Mesenchymal stem cell (in vitro differentiated cells and primary cell): Measurements from ENCODE around the gene CD79A.

Source experiments
- DNase-seq: peaks from one replicate; pipeline ENCODE4 v3.0.0-alpha.2; 2013
- H2AFZ ChIP-seq: one replicate; pipeline ENCODE4 v1.6.1; 2013; ENCODE audit warnings: low read depth, mild to moderate bottlenecking, control low read depth, inconsistent platforms, low read length, moderate library complexity
- H2AK5ac ChIP-seq: 2 replicates; pipeline ENCODE4 v1.6.1; 2013; ENCODE audit warnings: low read length, moderate library complexity, mild to moderate bottlenecking, inconsistent platforms; ENCODE audit not compliant: severe bottlenecking
- H2BK120ac ChIP-seq: one replicate; pipeline ENCODE4 v1.6.1; 2013; ENCODE audit warnings: low read depth, mild to moderate bottlenecking, inconsistent platforms, low read length, moderate library complexity
- H2BK12ac ChIP-seq, 2 experiments: one replicate each; pipeline ENCODE4 v1.6.1; 2013; ENCODE audit warnings: inconsistent platforms in 2 of 2, low read length in 2 of 2, mild to moderate bottlenecking in 2 of 2, moderate library complexity in 2 of 2, control low read depth in 1 of 2
- H2BK15ac ChIP-seq: one replicate; pipeline ENCODE4 v1.6.1; 2013; ENCODE audit warnings: mild to moderate bottlenecking, low read depth, inconsistent platforms; ENCODE audit not compliant: poor library complexity, severe bottlenecking
- H2BK5ac ChIP-seq: 2 replicates; pipeline ENCODE4 v1.6.1; 2013; ENCODE audit warnings: low read depth, mild to moderate bottlenecking, low read length, control low read depth, inconsistent platforms; ENCODE audit not compliant: poor library complexity, severe bottlenecking
- H3K14ac ChIP-seq, 2 experiments: one replicate each; pipeline ENCODE4 v1.6.1; 2013; ENCODE audit warnings: inconsistent platforms in 2 of 2, low read length in 2 of 2, control low read depth in 1 of 2, mild to moderate bottlenecking in 1 of 2, moderate library complexity in 1 of 2
- H3K18ac ChIP-seq, 2 experiments: one replicate each; pipeline ENCODE4 v1.6.1; 2013; ENCODE audit warnings: inconsistent platforms in 2 of 2, low read length in 2 of 2, control low read depth in 1 of 2, low read depth in 1 of 2, mild to moderate bottlenecking in 1 of 2
- H3K23ac ChIP-seq, 2 experiments: one replicate each; pipeline ENCODE4 v1.6.1; 2013; ENCODE audit warnings: inconsistent platforms in 2 of 2, low read length in 2 of 2, mild to moderate bottlenecking in 2 of 2, moderate library complexity in 2 of 2, control low read depth in 1 of 2
- H3K27ac ChIP-seq: 2 replicates; pipeline ENCODE4 v1.5.1; 2013; ENCODE audit warnings: mild to moderate bottlenecking, moderate library complexity, low read length, control low read depth, inconsistent platforms; ENCODE audit not compliant: poor library complexity, severe bottlenecking
- H3K27me3 ChIP-seq, 2 experiments: 2 replicates each; pipeline versions ENCODE4 v1.6.1 to v1.7.0; 2013; ENCODE audit warnings: low read length in 2 of 2, mild to moderate bottlenecking in 2 of 2, moderate library complexity in 2 of 2, control low read depth in 1 of 2, inconsistent platforms in 1 of 2; ENCODE audit not compliant: control insufficient read depth in 1 of 2, insufficient read depth in 1 of 2
- H3K36me3 ChIP-seq, 2 experiments: 2 replicates each; pipeline versions ENCODE4 v1.6.1 to v1.7.0; 2013; ENCODE audit warnings: low read length in 2 of 2, control low read depth in 1 of 2, inconsistent platforms in 1 of 2, low read depth in 1 of 2, mild to moderate bottlenecking in 1 of 2; ENCODE audit not compliant: insufficient read depth in 2 of 2, control insufficient read depth in 1 of 2
- H3K4ac ChIP-seq, 2 experiments: one replicate each; pipeline ENCODE4 v1.6.1; 2013; ENCODE audit warnings: inconsistent platforms in 2 of 2, low read length in 2 of 2, mild to moderate bottlenecking in 2 of 2, moderate library complexity in 2 of 2, control low read depth in 1 of 2, low read depth in 1 of 2
- H3K4me1 ChIP-seq: 2 replicates; pipeline ENCODE4 v1.6.1; 2013; ENCODE audit warnings: low read depth, low read length, control low read depth; ENCODE audit not compliant: control insufficient read depth, insufficient read depth
- H3K4me2 ChIP-seq: 2 replicates; pipeline ENCODE4 v1.6.1; 2013; ENCODE audit warnings: low read length, mild to moderate bottlenecking, inconsistent platforms; ENCODE audit not compliant: poor library complexity, severe bottlenecking
- H3K4me3 ChIP-seq, 2 experiments: 2 replicates each; pipeline versions ENCODE4 v1.5.1 to v1.7.0; 2013; ENCODE audit warnings: low read length in 2 of 2, mild to moderate bottlenecking in 2 of 2, control low read depth in 1 of 2, low read depth in 1 of 2; ENCODE audit not compliant: insufficient read depth in 1 of 2
- H3K79me1 ChIP-seq: replicated peaks from 2 replicates; pipeline ENCODE4 v1.6.1; 2013; ENCODE audit warnings: mild to moderate bottlenecking, control low read depth, low read length, inconsistent platforms; ENCODE audit not compliant: poor library complexity, severe bottlenecking
- H3K9ac ChIP-seq: 2 replicates; pipeline ENCODE4 v1.7.0; 2013; ENCODE audit warnings: mild to moderate bottlenecking, low read length, moderate library complexity
- H3K9me3 ChIP-seq: 2 replicates; pipeline ENCODE4 v1.7.0; 2013; ENCODE audit warnings: mild to moderate bottlenecking, low read length; ENCODE audit not compliant: control insufficient read depth
- H4K8ac ChIP-seq: one replicate; pipeline ENCODE4 v1.6.1; 2013; ENCODE audit warnings: inconsistent platforms, mild to moderate bottlenecking, low read length, moderate library complexity
- H4K91ac ChIP-seq: one replicate; pipeline ENCODE4 v1.6.1; 2013; ENCODE audit warnings: mild to moderate bottlenecking, low read length, inconsistent platforms
- WGBS: methylation state at CpG from one replicate; pipeline ENCODE4 v1.1.7; 2013; ENCODE audit warnings: mixed read lengths; 5-methylcytosine and 5-hydroxymethylcytosine counted together

Gene CD79A

GRCh38 chr19:41905273-41906002 lies 28.4 kb downstream of the CD79A start:
- no peak overlapping the region for H2BK15ac ChIP-seq
- no peak overlapping the region for H3K18ac ChIP-seq
- no peak overlapping the region for H4K8ac ChIP-seq
- no peak overlapping the region for H3K4me2 ChIP-seq
- no peak overlapping the region for H3K4me3 ChIP-seq
- no peak overlapping the region for H4K91ac ChIP-seq
- peaks cover 6% of the 10 kb centered on the region for H3K79me1 ChIP-seq
- H3K4ac ChIP-seq = no peak overlapping the region
- no peak overlapping the region for H2AK5ac ChIP-seq
- no peak for DNase-seq
- no peak overlapping the region for H2BK120ac ChIP-seq
- H3K9ac ChIP-seq = no peak overlapping the region
- peaks cover 2% of the 10 kb centered on the region for H3K4me1 ChIP-seq
- H3K14ac ChIP-seq = peak overlapping the region in 1 of 2 experiments; percentile 24
- no peak overlapping the region for H3K27ac ChIP-seq
- H2AFZ ChIP-seq = no peak overlapping the region
- H3K36me3 ChIP-seq = peaks cover 62 to 80% of the 10 kb centered on the region in 2 experiments
- H3K9me3 ChIP-seq = no peaks in the 10 kb centered on the region
- H3K27me3 ChIP-seq = peaks cover 4 to 10% of the 10 kb centered on the region in 2 experiments
- 93% methylated on average over 22 of the region's 24 CpGs for WGBS
- no peak overlapping the region for H3K23ac ChIP-seq
- no peak overlapping the region for H2BK12ac ChIP-seq
- no peak overlapping the region for H2BK5ac ChIP-seq

GRCh38 chr19:41906271-41906670 lies 29.2 kb downstream of the CD79A start:
- Histone ChIP-seq H3K4me1 (peaks cover 2% of the 10 kb centered on the region), H3K79me1 (peaks cover 6% of the 10 kb centered on the region), H3K14ac (no peak overlapping the region), H4K91ac (peak overlapping the region; percentile 19), H3K4me2 (no peak overlapping the region), H2BK12ac (no peak overlapping the region), H3K4ac (no peak overlapping the region), H4K8ac (no peak overlapping the region), H3K18ac (no peak overlapping the region), H3K4me3 (no peak overlapping the region), H2BK5ac (no peak overlapping the region), H3K9ac (no peak overlapping the region), H3K27me3 (peaks cover 11 to 18% of the 10 kb centered on the region in 2 experiments), H3K9me3 (no peaks in the 10 kb centered on the region), H2BK120ac (no peak overlapping the region), H2AFZ (no peak overlapping the region), H2AK5ac (no peak overlapping the region), H3K27ac (no peak overlapping the region), H3K36me3 (peaks cover 59 to 76% of the 10 kb centered on the region in 2 experiments), H2BK15ac (no peak overlapping the region), H3K23ac (no peak overlapping the region)
- no peak for DNase-seq
- WGBS = 93% methylated on average over 7 of the region's 9 CpGs

GRCh38 chr19:41906916-41907680 lies 30.0 kb downstream of the CD79A start:
- Histone ChIP-seq H4K91ac (no peak overlapping the region), H3K4me2 (no peak overlapping the region), H3K4ac (no peak overlapping the region), H2BK5ac (no peak overlapping the region), H3K9ac (no peak overlapping the region), H2AK5ac (no peak overlapping the region), H3K36me3 (peaks cover 51 to 67% of the 10 kb centered on the region in 2 experiments), H2BK12ac (no peak overlapping the region), H2AFZ (no peak overlapping the region), H3K4me1 (peaks cover 7% of the 10 kb centered on the region), H3K23ac (no peak overlapping the region), H3K27me3 (peaks cover 19 to 26% of the 10 kb centered on the region in 2 experiments), H4K8ac (no peak overlapping the region), H2BK120ac (no peak overlapping the region), H3K9me3 (no peaks in the 10 kb centered on the region), H3K14ac (no peak overlapping the region), H2BK15ac (no peak overlapping the region), H3K4me3 (no peak overlapping the region), H3K27ac (no peak overlapping the region), H3K79me1 (peaks cover 2% of the 10 kb centered on the region), H3K18ac (no peak overlapping the region)
- 92% methylated on average over 15 of the region's 21 CpGs for WGBS
- DNase-seq = no peak

GRCh38 chr19:41907994-41908615 lies 31.0 kb downstream of the CD79A start:
- no peak overlapping the region for H3K4me3 ChIP-seq
- no peak overlapping the region for H3K4me2 ChIP-seq
- H3K79me1 ChIP-seq = peaks cover 2% of the 10 kb centered on the region
- no peak overlapping the region for H3K23ac ChIP-seq
- DNase-seq = no peak
- no peak overlapping the region for H2AFZ ChIP-seq
- H2BK120ac ChIP-seq = no peak overlapping the region
- H3K9me3 ChIP-seq = no peaks in the 10 kb centered on the region
- peaks cover 29 to 34% of the 10 kb centered on the region in 2 experiments for H3K27me3 ChIP-seq
- no peak overlapping the region for H3K14ac ChIP-seq
- no peak overlapping the region for H2BK12ac ChIP-seq
- peaks cover 41 to 57% of the 10 kb centered on the region in 2 experiments for H3K36me3 ChIP-seq
- no peak overlapping the region for H2BK15ac ChIP-seq
- H4K91ac ChIP-seq = no peak overlapping the region
- H3K27ac ChIP-seq = no peak overlapping the region
- no peak overlapping the region for H2BK5ac ChIP-seq
- no peak overlapping the region for H3K18ac ChIP-seq
- peaks cover 16% of the 10 kb centered on the region for H3K4me1 ChIP-seq
- H4K8ac ChIP-seq = no peak overlapping the region
- no peak overlapping the region for H2AK5ac ChIP-seq
- H3K9ac ChIP-seq = no peak overlapping the region
- no peak overlapping the region for H3K4ac ChIP-seq
- WGBS = 92% methylated on average over 24 of the region's 25 CpGs
